IMR-90 (cell line): ENCODE measurements around the gene BTBD10.

ENCODE experiments used
- MAZ ChIP-seq: IDR thresholded peaks from 2 replicates; pipeline ENCODE4 v1.6.1; 2012; ENCODE audit warnings: low read depth, mild to moderate bottlenecking, low read length, improper control_type of control experiment, moderate library complexity, borderline replicate concordance
- POLR2A ChIP-seq: IDR thresholded peaks from 2 replicates; pipeline ENCODE4 v1.6.1; 2012; ENCODE audit warnings: mild to moderate bottlenecking, low read depth, low read length
- RAD21 ChIP-seq: IDR thresholded peaks from 2 replicates; pipeline ENCODE4 v1.6.1; 2012; ENCODE audit warnings: low read length, improper control_type of control experiment
- TF ChIP-seq, protein P1 (sequence below): conservative IDR thresholded peaks from 2 replicates; pipeline ENCODE4 v1.5.1; 2012; ENCODE audit warnings: mild to moderate bottlenecking, low read depth, low read length, improper control_type of control experiment

DNA sequence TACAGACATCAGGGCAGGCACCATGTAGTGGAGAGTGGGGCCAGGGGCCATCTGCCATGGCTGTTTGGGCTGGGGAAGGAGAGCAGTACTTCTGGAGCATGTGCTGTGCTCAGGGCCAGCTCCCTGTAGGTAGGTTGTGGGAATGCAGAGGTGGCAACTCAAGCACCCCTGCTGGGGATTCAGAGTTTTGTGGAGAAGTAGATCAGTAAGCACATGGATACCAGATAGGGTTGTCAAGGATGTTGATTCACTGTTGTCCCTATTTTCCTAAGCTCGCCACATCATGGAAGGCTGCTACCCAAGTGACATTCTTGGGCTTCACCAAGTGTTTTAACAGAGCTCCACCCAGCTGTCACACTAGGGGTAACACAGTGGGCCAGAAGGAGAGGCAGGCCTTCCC, 118.2 kb downstream of the BTBD10 start:
- TF ChIP-seq, protein P1, sequence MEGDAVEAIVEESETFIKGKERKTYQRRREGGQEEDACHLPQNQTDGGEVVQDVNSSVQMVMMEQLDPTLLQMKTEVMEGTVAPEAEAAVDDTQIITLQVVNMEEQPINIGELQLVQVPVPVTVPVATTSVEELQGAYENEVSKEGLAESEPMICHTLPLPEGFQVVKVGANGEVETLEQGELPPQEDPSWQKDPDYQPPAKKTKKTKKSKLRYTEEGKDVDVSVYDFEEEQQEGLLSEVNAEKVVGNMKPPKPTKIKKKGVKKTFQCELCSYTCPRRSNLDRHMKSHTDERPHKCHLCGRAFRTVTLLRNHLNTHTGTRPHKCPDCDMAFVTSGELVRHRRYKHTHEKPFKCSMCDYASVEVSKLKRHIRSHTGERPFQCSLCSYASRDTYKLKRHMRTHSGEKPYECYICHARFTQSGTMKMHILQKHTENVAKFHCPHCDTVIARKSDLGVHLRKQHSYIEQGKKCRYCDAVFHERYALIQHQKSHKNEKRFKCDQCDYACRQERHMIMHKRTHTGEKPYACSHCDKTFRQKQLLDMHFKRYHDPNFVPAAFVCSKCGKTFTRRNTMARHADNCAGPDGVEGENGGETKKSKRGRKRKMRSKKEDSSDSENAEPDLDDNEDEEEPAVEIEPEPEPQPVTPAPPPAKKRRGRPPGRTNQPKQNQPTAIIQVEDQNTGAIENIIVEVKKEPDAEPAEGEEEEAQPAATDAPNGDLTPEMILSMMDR = no peak
- TF ChIP-seq POLR2A (no peak), MAZ (no peak), RAD21 (no peak)
